GM23338 (cell line): Measurements from ENCODE around the gene CACNA2D3. TPM values are rescaled to one million over a fixed set of nuclear protein-coding genes. Genes with fewer than 3 reads are reported as not detected.
A peak's percentile ranks its signal among the peaks of the same experiment; 100 is the strongest.

Experiments
- ATAC-seq: fragments of 200-7000 bp; cut with Tn5 transposase; 3 replicates; pipeline ENCODE4 v1.9.1; 2020
- DNase-seq: peaks from one replicate; pipeline ENCODE4 v3.0.0-alpha.2; 2015; ENCODE audit warnings: low spot score
- H2AFZ ChIP-seq: fragments of 200-600 bp; sonication (generic); 2 replicates; pipeline ENCODE4 v1.8.0; 2016; ENCODE audit warnings: antibody characterized with exemption, mild to moderate bottlenecking, moderate library complexity
- H3F3A ChIP-seq: fragments of 200-600 bp; sonication (generic); replicated peaks from 2 replicates; pipeline ENCODE4 v1.8.0; 2017; ENCODE audit warnings: antibody characterized with exemption, mixed run types, low read depth
- H3K27ac ChIP-seq: fragments of 200-600 bp; sonication (generic); 2 replicates; pipeline ENCODE4 v1.6.1; 2016; ENCODE audit warnings: low read depth
- H3K27me3 ChIP-seq: fragments of 200-600 bp; sonication (generic); 2 replicates; pipeline ENCODE4 v1.8.0; 2016; ENCODE audit warnings: mild to moderate bottlenecking, mixed run types, moderate library complexity; ENCODE audit not compliant: insufficient read depth
- H3K36me3 ChIP-seq: fragments of 200-600 bp; sonication (generic); 2 replicates; pipeline ENCODE4 v1.8.0; 2016; ENCODE audit warnings: mild to moderate bottlenecking; ENCODE audit not compliant: insufficient read depth
- H3K4me1 ChIP-seq: fragments of 200-600 bp; sonication (generic); 2 replicates; pipeline ENCODE4 v1.8.0; 2016; ENCODE audit warnings: mild to moderate bottlenecking, moderate library complexity; ENCODE audit not compliant: insufficient read depth
- H3K4me2 ChIP-seq: fragments of 200-600 bp; sonication (generic); 2 replicates; pipeline ENCODE4 v1.7.1; 2017; ENCODE audit warnings: mixed run types
- H3K4me3 ChIP-seq: fragments of 200-600 bp; sonication (generic); 2 replicates; pipeline ENCODE4 v1.6.1; 2016; ENCODE audit warnings: mixed run types
- H3K79me2 ChIP-seq: fragments of 200-600 bp; sonication (generic); replicated peaks from 2 replicates; pipeline ENCODE4 v1.8.0; 2017; ENCODE audit warnings: mild to moderate bottlenecking; ENCODE audit not compliant: insufficient read depth
- H3K9me2 ChIP-seq: fragments of 200-600 bp; sonication (generic); 2 replicates; pipeline ENCODE4 v1.8.0; 2017; ENCODE audit not compliant: insufficient read depth
- H4K20me1 ChIP-seq: fragments of 200-600 bp; sonication (generic); replicated peaks from 2 replicates; pipeline ENCODE4 v1.8.0; 2017; ENCODE audit warnings: mild to moderate bottlenecking; ENCODE audit not compliant: insufficient read depth
- H3K27ac Mint-ChIP-seq: 2 replicates; pipeline ENCODE4 v1.8.0; 2020; ENCODE audit warnings: inconsistent platforms, mild to moderate bottlenecking, moderate library complexity, mixed read lengths
- H3K27me3 Mint-ChIP-seq: 3 replicates; pipeline ENCODE4 v1.8.0; 2022; ENCODE audit warnings: low read depth, mild to moderate bottlenecking, moderate library complexity, mixed read lengths, inconsistent platforms; ENCODE audit not compliant: insufficient read depth, poor library complexity
- H3K36me3 Mint-ChIP-seq: 3 replicates; pipeline ENCODE4 v1.8.0; 2021; ENCODE audit warnings: low read depth, mild to moderate bottlenecking, inconsistent platforms, moderate library complexity, mixed read lengths
- H3K4me1 Mint-ChIP-seq: 3 replicates; pipeline ENCODE4 v1.8.0; 2020; ENCODE audit warnings: mild to moderate bottlenecking, inconsistent platforms, mixed read lengths
- H3K4me3 Mint-ChIP-seq: 3 replicates; pipeline ENCODE4 v1.8.0; 2021; ENCODE audit warnings: moderate library complexity, mild to moderate bottlenecking, inconsistent platforms, mixed read lengths
- H3K9me3 Mint-ChIP-seq: 3 replicates; pipeline ENCODE4 v1.8.0; 2020; ENCODE audit warnings: moderate library complexity, mild to moderate bottlenecking, inconsistent platforms, mixed read lengths
- CREB1 ChIP-seq: fragments of 250-450 bp; sonication (Bioruptor Pico); IDR thresholded peaks from 2 replicates; pipeline ENCODE4 v1.5.0; 2020; ENCODE audit warnings: low read depth, mild to moderate bottlenecking, moderate library complexity
- EZH2 ChIP-seq: fragments of 200-600 bp; sonication (generic); IDR thresholded peaks from one replicate; pipeline ENCODE4 v1.8.0; 2017; ENCODE audit warnings: antibody characterized with exemption, mild to moderate bottlenecking, low read depth; ENCODE audit not compliant: unreplicated experiment
- EZH2phosphoT487 ChIP-seq: fragments of 200-600 bp; sonication (generic); IDR thresholded peaks from one replicate; pipeline ENCODE4 v1.8.1; 2018; ENCODE audit warnings: antibody characterized with exemption; ENCODE audit not compliant: unreplicated experiment
- JUNB ChIP-seq: IDR thresholded peaks from one replicate; pipeline ENCODE4 v1.6.1; 2016; ENCODE audit warnings: antibody characterized with exemption; ENCODE audit not compliant: unreplicated experiment
- NANOG ChIP-seq: IDR thresholded peaks from 2 replicates; pipeline ENCODE4 v1.6.1; 2016; ENCODE audit warnings: antibody characterized with exemption, borderline replicate concordance
- POLR2AphosphoS5 ChIP-seq: IDR thresholded peaks from 2 replicates; pipeline ENCODE4 v1.6.1; 2016; ENCODE audit warnings: antibody characterized with exemption, low read depth
- STAT1 ChIP-seq: IDR thresholded peaks from one replicate; pipeline ENCODE4 v1.6.1; 2016; ENCODE audit warnings: antibody characterized with exemption; ENCODE audit not compliant: unreplicated experiment
- ZNF114 ChIP-seq: fragments of 250-450 bp; sonication (Bioruptor Pico); IDR thresholded peaks from 2 replicates; pipeline ENCODE4 v1.5.0; 2020; ENCODE audit warnings: mild to moderate bottlenecking, moderate library complexity
- ZNF331 ChIP-seq: fragments of 250-450 bp; sonication (Bioruptor Pico); IDR thresholded peaks from 2 replicates; pipeline ENCODE4 v1.5.0; 2020; ENCODE audit warnings: low read depth, mild to moderate bottlenecking, moderate library complexity
- polyA plus RNA-seq: library from polyadenylated mRNA; unstranded; fragments of >200 nt; fragmentation: Nextera tagmentation; extraction: Ambion mirVana; gene quantifications from 2 replicates; pipeline ENCODE4 v1.2.1, GENCODE V29; 2016
- total RNA-seq: library from RNA; depleted of rRNA; stranded (reverse); fragments of >200 nt; shearing (Covaris generic); gene quantifications from 2 replicates; pipeline ENCODE4 v1.2.3, GENCODE V29; 2014
- TF ChIP-seq, protein P1 (sequence below): fragments of 250-450 bp; sonication (Bioruptor Pico); IDR thresholded peaks from 2 replicates; pipeline ENCODE4 v1.5.0; 2020; ENCODE audit warnings: mild to moderate bottlenecking, moderate library complexity
- TF ChIP-seq, protein P2 (sequence below): IDR thresholded peaks from 2 replicates; pipeline ENCODE4 v1.6.1; 2016; ENCODE audit warnings: antibody characterized with exemption
- TF ChIP-seq, protein P3 (sequence below): IDR thresholded peaks from one replicate; pipeline ENCODE4 v1.6.1; 2018; ENCODE audit warnings: antibody characterized with exemption; ENCODE audit not compliant: unreplicated experiment

CACNA2D3 gene
- total and polyA plus RNA-seq, 2 experiments from 2014 or later: 2.2 to 2.3 TPM

DNA sequence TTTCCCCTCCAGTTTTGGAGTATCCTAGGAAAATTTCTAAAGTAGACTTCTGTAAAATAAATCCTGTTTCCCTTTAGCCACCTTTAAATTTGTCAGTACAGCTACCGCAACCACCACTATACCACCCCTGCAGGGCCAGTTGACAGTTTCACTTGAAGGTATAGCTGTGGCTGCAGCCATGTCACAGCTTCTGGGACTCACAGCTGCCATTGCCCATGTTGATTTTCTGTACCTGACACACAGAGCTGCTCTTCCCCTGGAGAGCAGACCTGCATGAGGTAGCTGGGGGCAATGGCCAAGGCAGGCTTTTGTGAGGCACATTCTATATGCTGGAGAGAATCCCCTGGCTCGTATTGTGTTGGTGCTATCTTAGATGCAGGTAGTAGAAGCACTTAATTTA lies 460.1 kb downstream of the CACNA2D3 start:
- no peak overlapping the region for H3K4me3 ChIP-seq
- Mint-ChIP-seq H3K4me1 (peaks cover 6% of the 10 kb centered on the region), H3K27ac (no peak overlapping the region), H3K9me3 (peaks cover 5% of the 10 kb centered on the region), H3K27me3 (peaks cover 2% of the 10 kb centered on the region), H3K4me3 (no peak overlapping the region), H3K36me3 (no peaks in the 10 kb centered on the region)
- H3K9me2 ChIP-seq: no peaks in the 10 kb centered on the region
- peak; percentile 31; the same call in 1 of the 3 replicates for ATAC-seq
- H3K79me2 ChIP-seq: no peaks in the 10 kb centered on the region
- H3K27ac ChIP-seq: no peak overlapping the region
- TF ChIP-seq, protein P1, sequence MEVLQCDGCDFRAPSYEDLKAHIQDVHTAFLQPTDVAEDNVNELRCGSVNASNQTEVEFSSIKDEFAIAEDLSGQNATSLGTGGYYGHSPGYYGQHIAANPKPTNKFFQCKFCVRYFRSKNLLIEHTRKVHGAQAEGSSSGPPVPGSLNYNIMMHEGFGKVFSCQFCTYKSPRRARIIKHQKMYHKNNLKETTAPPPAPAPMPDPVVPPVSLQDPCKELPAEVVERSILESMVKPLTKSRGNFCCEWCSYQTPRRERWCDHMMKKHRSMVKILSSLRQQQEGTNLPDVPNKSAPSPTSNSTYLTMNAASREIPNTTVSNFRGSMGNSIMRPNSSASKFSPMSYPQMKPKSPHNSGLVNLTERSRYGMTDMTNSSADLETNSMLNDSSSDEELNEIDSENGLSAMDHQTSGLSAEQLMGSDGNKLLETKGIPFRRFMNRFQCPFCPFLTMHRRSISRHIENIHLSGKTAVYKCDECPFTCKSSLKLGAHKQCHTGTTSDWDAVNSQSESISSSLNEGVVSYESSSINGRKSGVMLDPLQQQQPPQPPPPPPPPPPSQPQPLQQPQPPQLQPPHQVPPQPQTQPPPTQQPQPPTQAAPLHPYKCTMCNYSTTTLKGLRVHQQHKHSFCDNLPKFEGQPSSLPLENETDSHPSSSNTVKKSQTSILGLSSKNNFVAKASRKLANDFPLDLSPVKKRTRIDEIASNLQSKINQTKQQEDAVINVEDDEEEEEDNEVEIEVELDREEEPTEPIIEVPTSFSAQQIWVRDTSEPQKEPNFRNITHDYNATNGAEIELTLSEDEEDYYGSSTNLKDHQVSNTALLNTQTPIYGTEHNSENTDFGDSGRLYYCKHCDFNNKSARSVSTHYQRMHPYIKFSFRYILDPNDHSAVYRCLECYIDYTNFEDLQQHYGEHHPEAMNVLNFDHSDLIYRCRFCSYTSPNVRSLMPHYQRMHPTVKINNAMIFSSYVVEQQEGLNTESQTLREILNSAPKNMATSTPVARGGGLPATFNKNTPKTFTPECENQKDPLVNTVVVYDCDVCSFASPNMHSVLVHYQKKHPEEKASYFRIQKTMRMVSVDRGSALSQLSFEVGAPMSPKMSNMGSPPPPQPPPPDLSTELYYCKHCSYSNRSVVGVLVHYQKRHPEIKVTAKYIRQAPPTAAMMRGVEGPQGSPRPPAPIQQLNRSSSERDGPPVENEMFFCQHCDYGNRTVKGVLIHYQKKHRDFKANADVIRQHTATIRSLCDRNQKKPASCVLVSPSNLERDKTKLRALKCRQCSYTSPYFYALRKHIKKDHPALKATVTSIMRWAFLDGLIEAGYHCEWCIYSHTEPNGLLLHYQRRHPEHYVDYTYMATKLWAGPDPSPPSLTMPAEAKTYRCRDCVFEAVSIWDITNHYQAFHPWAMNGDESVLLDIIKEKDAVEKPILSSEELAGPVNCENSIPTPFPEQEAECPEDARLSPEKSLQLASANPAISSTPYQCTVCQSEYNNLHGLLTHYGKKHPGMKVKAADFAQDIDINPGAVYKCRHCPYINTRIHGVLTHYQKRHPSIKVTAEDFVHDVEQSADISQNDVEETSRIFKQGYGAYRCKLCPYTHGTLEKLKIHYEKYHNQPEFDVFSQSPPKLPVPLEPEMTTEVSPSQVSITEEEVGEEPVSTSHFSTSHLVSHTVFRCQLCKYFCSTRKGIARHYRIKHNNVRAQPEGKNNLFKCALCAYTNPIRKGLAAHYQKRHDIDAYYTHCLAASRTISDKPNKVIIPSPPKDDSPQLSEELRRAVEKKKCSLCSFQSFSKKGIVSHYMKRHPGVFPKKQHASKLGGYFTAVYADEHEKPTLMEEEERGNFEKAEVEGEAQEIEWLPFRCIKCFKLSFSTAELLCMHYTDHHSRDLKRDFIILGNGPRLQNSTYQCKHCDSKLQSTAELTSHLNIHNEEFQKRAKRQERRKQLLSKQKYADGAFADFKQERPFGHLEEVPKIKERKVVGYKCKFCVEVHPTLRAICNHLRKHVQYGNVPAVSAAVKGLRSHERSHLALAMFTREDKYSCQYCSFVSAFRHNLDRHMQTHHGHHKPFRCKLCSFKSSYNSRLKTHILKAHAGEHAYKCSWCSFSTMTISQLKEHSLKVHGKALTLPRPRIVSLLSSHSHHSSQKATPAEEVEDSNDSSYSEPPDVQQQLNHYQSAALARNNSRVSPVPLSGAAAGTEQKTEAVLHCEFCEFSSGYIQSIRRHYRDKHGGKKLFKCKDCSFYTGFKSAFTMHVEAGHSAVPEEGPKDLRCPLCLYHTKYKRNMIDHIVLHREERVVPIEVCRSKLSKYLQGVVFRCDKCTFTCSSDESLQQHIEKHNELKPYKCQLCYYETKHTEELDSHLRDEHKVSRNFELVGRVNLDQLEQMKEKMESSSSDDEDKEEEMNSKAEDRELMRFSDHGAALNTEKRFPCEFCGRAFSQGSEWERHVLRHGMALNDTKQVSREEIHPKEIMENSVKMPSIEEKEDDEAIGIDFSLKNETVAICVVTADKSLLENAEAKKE (CRISPR knock-in tag): no peak
- TF ChIP-seq ZNF331 (CRISPR knock-in tag): no peak
- TF ChIP-seq NANOG: no peak
- TF ChIP-seq, protein P2, sequence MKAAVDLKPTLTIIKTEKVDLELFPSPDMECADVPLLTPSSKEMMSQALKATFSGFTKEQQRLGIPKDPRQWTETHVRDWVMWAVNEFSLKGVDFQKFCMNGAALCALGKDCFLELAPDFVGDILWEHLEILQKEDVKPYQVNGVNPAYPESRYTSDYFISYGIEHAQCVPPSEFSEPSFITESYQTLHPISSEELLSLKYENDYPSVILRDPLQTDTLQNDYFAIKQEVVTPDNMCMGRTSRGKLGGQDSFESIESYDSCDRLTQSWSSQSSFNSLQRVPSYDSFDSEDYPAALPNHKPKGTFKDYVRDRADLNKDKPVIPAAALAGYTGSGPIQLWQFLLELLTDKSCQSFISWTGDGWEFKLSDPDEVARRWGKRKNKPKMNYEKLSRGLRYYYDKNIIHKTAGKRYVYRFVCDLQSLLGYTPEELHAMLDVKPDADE: no peak
- no peak for TF ChIP-seq STAT1
- TF ChIP-seq ZNF114 (CRISPR knock-in tag): no peak
- no peak for TF ChIP-seq POLR2AphosphoS5
- TF ChIP-seq EZH2phosphoT487: no peak
- TF ChIP-seq, protein P3, sequence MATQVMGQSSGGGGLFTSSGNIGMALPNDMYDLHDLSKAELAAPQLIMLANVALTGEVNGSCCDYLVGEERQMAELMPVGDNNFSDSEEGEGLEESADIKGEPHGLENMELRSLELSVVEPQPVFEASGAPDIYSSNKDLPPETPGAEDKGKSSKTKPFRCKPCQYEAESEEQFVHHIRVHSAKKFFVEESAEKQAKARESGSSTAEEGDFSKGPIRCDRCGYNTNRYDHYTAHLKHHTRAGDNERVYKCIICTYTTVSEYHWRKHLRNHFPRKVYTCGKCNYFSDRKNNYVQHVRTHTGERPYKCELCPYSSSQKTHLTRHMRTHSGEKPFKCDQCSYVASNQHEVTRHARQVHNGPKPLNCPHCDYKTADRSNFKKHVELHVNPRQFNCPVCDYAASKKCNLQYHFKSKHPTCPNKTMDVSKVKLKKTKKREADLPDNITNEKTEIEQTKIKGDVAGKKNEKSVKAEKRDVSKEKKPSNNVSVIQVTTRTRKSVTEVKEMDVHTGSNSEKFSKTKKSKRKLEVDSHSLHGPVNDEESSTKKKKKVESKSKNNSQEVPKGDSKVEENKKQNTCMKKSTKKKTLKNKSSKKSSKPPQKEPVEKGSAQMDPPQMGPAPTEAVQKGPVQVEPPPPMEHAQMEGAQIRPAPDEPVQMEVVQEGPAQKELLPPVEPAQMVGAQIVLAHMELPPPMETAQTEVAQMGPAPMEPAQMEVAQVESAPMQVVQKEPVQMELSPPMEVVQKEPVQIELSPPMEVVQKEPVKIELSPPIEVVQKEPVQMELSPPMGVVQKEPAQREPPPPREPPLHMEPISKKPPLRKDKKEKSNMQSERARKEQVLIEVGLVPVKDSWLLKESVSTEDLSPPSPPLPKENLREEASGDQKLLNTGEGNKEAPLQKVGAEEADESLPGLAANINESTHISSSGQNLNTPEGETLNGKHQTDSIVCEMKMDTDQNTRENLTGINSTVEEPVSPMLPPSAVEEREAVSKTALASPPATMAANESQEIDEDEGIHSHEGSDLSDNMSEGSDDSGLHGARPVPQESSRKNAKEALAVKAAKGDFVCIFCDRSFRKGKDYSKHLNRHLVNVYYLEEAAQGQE: no peak
- no peak for TF ChIP-seq JUNB
- TF ChIP-seq EZH2: no peak
- TF ChIP-seq CREB1 (CRISPR knock-in tag): no peak
- no peaks in the 10 kb centered on the region for H3F3A ChIP-seq
- no peak for DNase-seq
- H3K36me3 ChIP-seq: no peaks in the 10 kb centered on the region
- no peaks in the 10 kb centered on the region for H3K27me3 ChIP-seq
- no peaks in the 10 kb centered on the region for H4K20me1 ChIP-seq
- H3K4me2 ChIP-seq: no peak overlapping the region
- H2AFZ ChIP-seq: no peak overlapping the region
- 0 out of 2 replicates have a peak, but pooled peaks cover 6% of the 10 kb centered on the region for H3K4me1 ChIP-seq
